SK-N-SH treated with all-trans-retinoic acid at 6 μM for 48 hours (cell line): Measurements from ENCODE around the gene MMD.
"Not testable (repeated sequence)": the region's sequence is repeated elsewhere in the genome, so short reads cannot be mapped to it uniquely, and the experiment has no call there.

Experiments used
- ATAC-seq: fragments of 200-7000 bp; cut with Tn5 transposase; 3 replicates; pipeline ENCODE4 v1.9.1; 2020; ENCODE audit warnings: mild to moderate bottlenecking, moderate library complexity
- BACH2 ChIP-seq: fragments of 250-450 bp; sonication (Bioruptor Pico); IDR thresholded peaks from 2 replicates; pipeline ENCODE4 v1.9.0; 2021; ENCODE audit warnings: mild to moderate bottlenecking, borderline replicate concordance
- CSDC2 ChIP-seq: fragments of 250-450 bp; sonication (Bioruptor Pico); IDR thresholded peaks from 2 replicates; pipeline ENCODE4 v1.5.0; 2020; ENCODE audit warnings: mild to moderate bottlenecking, moderate library complexity
- GLIS3 ChIP-seq: fragments of 250-450 bp; sonication (Bioruptor Pico); IDR thresholded peaks from 2 replicates; pipeline ENCODE4 v1.5.0; 2020; ENCODE audit warnings: mild to moderate bottlenecking, moderate library complexity
- ISL1 ChIP-seq: fragments of 250-450 bp; sonication (Bioruptor Pico); IDR thresholded peaks from 2 replicates; pipeline ENCODE4 v2.1.2; 2022; ENCODE audit warnings: mild to moderate bottlenecking, moderate library complexity
- OSR1 ChIP-seq: fragments of 250-450 bp; sonication (Bioruptor Pico); IDR thresholded peaks from 2 replicates; pipeline ENCODE4 v1.8.0; 2022; ENCODE audit warnings: moderate library complexity, mild to moderate bottlenecking, inconsistent platforms
- PATZ1 ChIP-seq: fragments of 250-450 bp; sonication (Bioruptor Pico); IDR thresholded peaks from 2 replicates; pipeline ENCODE4 v1.8.0; 2020; ENCODE audit warnings: mild to moderate bottlenecking, moderate library complexity, borderline replicate concordance
- RARB ChIP-seq: fragments of 250-450 bp; sonication (Bioruptor Pico); IDR thresholded peaks from 2 replicates; pipeline ENCODE4 v1.8.0; 2021; ENCODE audit warnings: mild to moderate bottlenecking, moderate library complexity
- SNAI2 ChIP-seq: fragments of 250-450 bp; sonication (Bioruptor Pico); IDR thresholded peaks from 2 replicates; pipeline ENCODE4 v1.5.0; 2020; ENCODE audit warnings: mild to moderate bottlenecking, moderate library complexity
- TCF4 ChIP-seq: fragments of 250-450 bp; sonication (Bioruptor Pico); IDR thresholded peaks from 2 replicates; pipeline ENCODE4 v1.8.0; 2021; ENCODE audit warnings: mild to moderate bottlenecking, moderate library complexity, borderline replicate concordance
- TOX ChIP-seq: fragments of 250-450 bp; sonication (Bioruptor Pico); IDR thresholded peaks from 2 replicates; pipeline ENCODE4 v1.8.0; 2021; ENCODE audit warnings: mild to moderate bottlenecking, moderate library complexity, borderline replicate concordance
- ZFP3 ChIP-seq: fragments of 250-450 bp; sonication (Bioruptor Pico); IDR thresholded peaks from 2 replicates; pipeline ENCODE4 v1.5.0; 2020; ENCODE audit warnings: mild to moderate bottlenecking, moderate library complexity
- ZFP30 ChIP-seq: fragments of 450-650 bp; formaldehyde crosslinking; IDR thresholded peaks from 2 replicates; pipeline ENCODE4 v1.5.0; 2022; ENCODE audit warnings: mild to moderate bottlenecking, moderate library complexity
- ZNF565 ChIP-seq: fragments of 450-650 bp; formaldehyde crosslinking; conservative IDR thresholded peaks from 2 replicates; pipeline ENCODE4 v1.5.0; 2020; ENCODE audit warnings: low read depth, mild to moderate bottlenecking, moderate library complexity
- ZNF70 ChIP-seq: fragments of 450-650 bp; formaldehyde crosslinking; IDR thresholded peaks from 2 replicates; pipeline ENCODE4 v1.5.0; 2020; ENCODE audit warnings: mild to moderate bottlenecking, moderate library complexity
- ZNF8 ChIP-seq: fragments of 450-650 bp; formaldehyde crosslinking; IDR thresholded peaks from 2 replicates; pipeline ENCODE4 v1.5.0; 2020; ENCODE audit warnings: mild to moderate bottlenecking, moderate library complexity
- TF ChIP-seq, protein P1 (sequence below): fragments of 250-450 bp; sonication (Bioruptor Pico); IDR thresholded peaks from 2 replicates; pipeline ENCODE4 v1.8.0; 2021; ENCODE audit warnings: low read depth, mild to moderate bottlenecking, moderate library complexity, borderline replicate concordance
- TF ChIP-seq, protein P2 (sequence below): fragments of 250-450 bp; sonication (Bioruptor Pico); IDR thresholded peaks from 2 replicates; pipeline ENCODE4 v1.5.0; 2020; ENCODE audit warnings: mild to moderate bottlenecking, moderate library complexity
- TF ChIP-seq, protein P3 (sequence below): fragments of 250-450 bp; sonication (Bioruptor Pico); IDR thresholded peaks from 2 replicates; pipeline ENCODE4 v1.5.1; 2021; ENCODE audit warnings: mild to moderate bottlenecking, moderate library complexity
- TF ChIP-seq, protein P4 (sequence below): fragments of 250-450 bp; sonication (Bioruptor Pico); IDR thresholded peaks from 2 replicates; pipeline ENCODE4 v1.5.1; 2020; ENCODE audit warnings: low read depth, mild to moderate bottlenecking, moderate library complexity

Gene MMD

GRCh38 chr17:55390364-55390977 is 31.2 kb downstream of the MMD start:
- ATAC-seq = no peak
- no peak for TF ChIP-seq TOX
- TF ChIP-seq, protein P1, sequence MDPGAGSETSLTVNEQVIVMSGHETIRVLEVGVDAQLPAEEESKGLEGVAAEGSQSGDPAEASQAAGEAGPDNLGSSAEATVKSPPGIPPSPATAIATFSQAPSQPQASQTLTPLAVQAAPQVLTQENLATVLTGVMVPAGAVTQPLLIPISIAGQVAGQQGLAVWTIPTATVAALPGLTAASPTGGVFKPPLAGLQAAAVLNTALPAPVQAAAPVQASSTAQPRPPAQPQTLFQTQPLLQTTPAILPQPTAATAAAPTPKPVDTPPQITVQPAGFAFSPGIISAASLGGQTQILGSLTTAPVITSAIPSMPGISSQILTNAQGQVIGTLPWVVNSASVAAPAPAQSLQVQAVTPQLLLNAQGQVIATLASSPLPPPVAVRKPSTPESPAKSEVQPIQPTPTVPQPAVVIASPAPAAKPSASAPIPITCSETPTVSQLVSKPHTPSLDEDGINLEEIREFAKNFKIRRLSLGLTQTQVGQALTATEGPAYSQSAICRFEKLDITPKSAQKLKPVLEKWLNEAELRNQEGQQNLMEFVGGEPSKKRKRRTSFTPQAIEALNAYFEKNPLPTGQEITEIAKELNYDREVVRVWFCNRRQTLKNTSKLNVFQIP (CRISPR knock-in tag) = no peak
- no peak for TF ChIP-seq ZFP3 (CRISPR knock-in tag)

DNA sequence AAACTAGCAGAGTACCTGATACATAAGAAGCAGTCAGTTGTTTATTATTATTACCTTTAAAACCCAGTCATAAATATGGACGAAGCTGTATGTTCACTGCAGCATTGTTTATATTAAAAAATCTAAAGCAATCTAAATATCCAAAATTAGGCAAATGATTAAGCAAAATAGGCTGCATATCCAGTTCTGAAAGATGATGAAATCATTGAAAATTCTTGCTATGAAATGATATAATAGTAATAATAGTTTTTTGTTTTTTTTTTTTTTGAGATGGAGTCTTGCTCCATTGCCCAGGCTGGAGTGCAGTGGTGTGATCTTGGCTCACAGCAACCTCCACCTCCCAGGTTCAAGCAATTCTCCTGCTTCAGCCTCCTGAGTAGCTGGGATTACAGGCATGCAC is 31.9 kb downstream of the MMD start:
- not testable (repeated sequence) for ATAC-seq

GRCh38 chr17:55388842-55389241 is 32.8 kb downstream of the MMD start:
- no peak for TF ChIP-seq BACH2

GRCh38 chr17:55386796-55387332 is 34.8 kb downstream of the MMD start:
- TF ChIP-seq ZNF70 (CRISPR knock-in tag) (no peak), ZFP30 (CRISPR knock-in tag) (no peak), GLIS3 (CRISPR knock-in tag) (no peak), SNAI2 (CRISPR knock-in tag) (no peak)
- TF ChIP-seq, protein P2, sequence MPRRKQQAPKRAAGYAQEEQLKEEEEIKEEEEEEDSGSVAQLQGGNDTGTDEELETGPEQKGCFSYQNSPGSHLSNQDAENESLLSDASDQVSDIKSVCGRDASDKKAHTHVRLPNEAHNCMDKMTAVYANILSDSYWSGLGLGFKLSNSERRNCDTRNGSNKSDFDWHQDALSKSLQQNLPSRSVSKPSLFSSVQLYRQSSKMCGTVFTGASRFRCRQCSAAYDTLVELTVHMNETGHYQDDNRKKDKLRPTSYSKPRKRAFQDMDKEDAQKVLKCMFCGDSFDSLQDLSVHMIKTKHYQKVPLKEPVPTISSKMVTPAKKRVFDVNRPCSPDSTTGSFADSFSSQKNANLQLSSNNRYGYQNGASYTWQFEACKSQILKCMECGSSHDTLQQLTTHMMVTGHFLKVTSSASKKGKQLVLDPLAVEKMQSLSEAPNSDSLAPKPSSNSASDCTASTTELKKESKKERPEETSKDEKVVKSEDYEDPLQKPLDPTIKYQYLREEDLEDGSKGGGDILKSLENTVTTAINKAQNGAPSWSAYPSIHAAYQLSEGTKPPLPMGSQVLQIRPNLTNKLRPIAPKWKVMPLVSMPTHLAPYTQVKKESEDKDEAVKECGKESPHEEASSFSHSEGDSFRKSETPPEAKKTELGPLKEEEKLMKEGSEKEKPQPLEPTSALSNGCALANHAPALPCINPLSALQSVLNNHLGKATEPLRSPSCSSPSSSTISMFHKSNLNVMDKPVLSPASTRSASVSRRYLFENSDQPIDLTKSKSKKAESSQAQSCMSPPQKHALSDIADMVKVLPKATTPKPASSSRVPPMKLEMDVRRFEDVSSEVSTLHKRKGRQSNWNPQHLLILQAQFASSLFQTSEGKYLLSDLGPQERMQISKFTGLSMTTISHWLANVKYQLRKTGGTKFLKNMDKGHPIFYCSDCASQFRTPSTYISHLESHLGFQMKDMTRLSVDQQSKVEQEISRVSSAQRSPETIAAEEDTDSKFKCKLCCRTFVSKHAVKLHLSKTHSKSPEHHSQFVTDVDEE (CRISPR knock-in tag) = no peak
- no peak for ATAC-seq

More at GRCh38 chr17:55388842-55389241, 32.8 kb downstream of the MMD start:
- no peak for ATAC-seq

GRCh38 chr17:55384643-55385232 is 36.9 kb downstream of the MMD start:
- no peak for ATAC-seq
- TF ChIP-seq CSDC2 (CRISPR knock-in tag) (no peak), RARB (CRISPR knock-in tag) (no peak), ZNF565 (CRISPR knock-in tag) (no peak)

DNA sequence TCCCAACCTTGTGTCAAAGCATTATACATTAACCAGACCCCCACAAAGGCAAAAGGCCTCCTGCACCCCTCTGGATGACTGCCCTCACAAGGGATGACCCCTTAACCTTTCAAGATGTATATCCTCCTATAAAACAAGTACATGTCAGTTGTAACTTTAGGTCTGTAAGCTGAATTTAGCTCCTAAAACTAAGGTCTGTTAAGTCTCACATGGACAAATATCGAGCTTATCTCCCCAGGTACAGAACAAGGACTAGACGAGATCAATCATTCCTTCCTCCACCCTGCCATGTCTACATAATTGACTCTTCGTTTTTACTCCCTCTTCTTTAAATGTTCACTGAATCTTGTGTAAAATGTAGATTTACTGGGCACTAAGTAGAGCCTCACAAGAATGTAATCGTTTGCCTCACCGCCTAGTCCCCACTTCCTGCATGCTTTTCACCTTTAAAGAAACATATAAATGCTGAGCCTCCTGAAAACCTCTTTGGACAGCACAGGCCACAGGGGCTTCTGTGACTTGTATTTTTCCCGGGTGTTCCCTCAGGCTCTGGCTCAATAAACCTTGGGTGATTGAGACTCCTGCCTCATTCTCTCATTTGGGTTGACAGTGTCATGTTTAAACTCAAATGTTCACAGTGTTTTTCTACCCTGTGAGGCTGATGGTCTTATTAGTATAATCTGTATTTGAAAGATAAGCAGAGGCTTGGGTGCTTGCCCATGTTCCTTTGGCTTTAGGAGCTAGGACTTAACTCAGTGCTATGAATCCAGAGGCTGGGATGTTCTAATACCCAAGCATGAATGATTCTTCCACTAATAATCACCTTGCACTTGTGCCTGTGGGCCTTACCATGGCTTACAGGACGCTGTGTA is 37.6 kb downstream of the MMD start:
- ATAC-seq = no peak; the same call in 2 of the 3 replicates
- TF ChIP-seq RARB (CRISPR knock-in tag) (no peak), BACH2 (no peak), OSR1 (no peak), TCF4 (CRISPR knock-in tag) (peak; percentile 38; the same call in 1 of the 2 replicates)

DNA sequence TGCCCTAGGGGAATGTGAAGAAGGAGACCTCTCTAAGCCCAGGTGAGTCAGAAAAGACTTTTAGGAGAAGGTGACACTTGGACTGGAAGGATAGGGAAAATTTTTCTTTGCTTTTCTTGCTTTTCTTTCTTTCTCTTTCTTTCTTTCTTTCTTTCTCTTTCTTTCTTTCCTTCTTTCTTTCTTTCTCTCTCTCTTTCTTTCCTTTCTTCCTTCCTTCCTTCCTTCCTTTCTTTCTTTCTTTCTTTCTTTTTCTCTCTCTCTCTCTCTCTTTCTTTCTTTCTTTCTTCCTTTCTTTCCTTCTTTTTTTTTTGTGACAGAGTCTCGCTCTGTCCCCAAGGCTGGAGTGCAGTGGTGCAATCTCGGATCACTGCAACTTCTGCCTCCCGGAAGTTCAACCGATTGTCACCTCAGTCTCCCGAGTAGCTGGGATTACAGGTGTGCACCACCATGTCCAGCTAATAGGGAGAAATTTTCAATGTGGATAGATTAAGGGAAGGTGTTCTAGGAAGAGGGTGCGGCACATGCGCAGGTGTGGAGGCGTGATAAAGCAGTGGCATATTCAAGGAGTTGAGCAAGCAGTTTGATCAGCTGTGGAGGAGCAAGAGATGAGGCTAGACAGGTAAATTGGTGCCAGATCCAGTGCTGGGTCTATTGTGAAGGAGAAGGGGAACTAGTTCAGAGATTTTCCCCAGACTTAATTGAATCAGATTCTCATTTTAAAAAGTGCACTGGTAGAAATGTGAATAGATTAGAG is 40.4 kb downstream of the MMD start:
- TF ChIP-seq PATZ1 (CRISPR knock-in tag) (no peak), ZNF8 (CRISPR knock-in tag) (no peak), ISL1 (no peak), SNAI2 (CRISPR knock-in tag) (no peak), CSDC2 (CRISPR knock-in tag) (no peak), OSR1 (no peak)
- TF ChIP-seq, protein P3, sequence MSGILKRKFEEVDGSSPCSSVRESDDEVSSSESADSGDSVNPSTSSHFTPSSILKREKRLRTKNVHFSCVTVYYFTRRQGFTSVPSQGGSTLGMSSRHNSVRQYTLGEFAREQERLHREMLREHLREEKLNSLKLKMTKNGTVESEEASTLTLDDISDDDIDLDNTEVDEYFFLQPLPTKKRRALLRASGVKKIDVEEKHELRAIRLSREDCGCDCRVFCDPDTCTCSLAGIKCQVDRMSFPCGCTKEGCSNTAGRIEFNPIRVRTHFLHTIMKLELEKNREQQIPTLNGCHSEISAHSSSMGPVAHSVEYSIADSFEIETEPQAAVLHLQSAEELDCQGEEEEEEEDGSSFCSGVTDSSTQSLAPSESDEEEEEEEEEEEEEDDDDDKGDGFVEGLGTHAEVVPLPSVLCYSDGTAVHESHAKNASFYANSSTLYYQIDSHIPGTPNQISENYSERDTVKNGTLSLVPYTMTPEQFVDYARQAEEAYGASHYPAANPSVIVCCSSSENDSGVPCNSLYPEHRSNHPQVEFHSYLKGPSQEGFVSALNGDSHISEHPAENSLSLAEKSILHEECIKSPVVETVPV = no peak
- TF ChIP-seq, protein P4, sequence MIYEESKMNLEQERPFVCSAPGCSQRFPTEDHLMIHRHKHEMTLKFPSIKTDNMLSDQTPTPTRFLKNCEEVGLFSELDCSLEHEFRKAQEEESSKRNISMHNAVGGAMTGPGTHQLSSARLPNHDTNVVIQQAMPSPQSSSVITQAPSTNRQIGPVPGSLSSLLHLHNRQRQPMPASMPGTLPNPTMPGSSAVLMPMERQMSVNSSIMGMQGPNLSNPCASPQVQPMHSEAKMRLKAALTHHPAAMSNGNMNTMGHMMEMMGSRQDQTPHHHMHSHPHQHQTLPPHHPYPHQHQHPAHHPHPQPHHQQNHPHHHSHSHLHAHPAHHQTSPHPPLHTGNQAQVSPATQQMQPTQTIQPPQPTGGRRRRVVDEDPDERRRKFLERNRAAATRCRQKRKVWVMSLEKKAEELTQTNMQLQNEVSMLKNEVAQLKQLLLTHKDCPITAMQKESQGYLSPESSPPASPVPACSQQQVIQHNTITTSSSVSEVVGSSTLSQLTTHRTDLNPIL (CRISPR knock-in tag) = no peak
- ATAC-seq = no peak
